Gastroesophageal sphincter (tissue), 3 donors: ENCODE data around the gene LY6G5C.

Experiments
- EP300 ChIP-seq: sonication (generic); formaldehyde crosslinking; IDR thresholded peaks from one replicate; pipeline ENCODE4 v1.6.1; 2017; ENCODE audit warnings: antibody characterized with exemption, mild to moderate bottlenecking
- POLR2A ChIP-seq, 2 donors: fragments of 450-650 bp; IDR thresholded peaks; one replicate each; pipeline ENCODE4 v1.6.1; 2017; ENCODE audit warnings: antibody characterized with exemption in 2 of 2, mild to moderate bottlenecking in 2 of 2, moderate library complexity in 1 of 2
- POLR2AphosphoS5 ChIP-seq: sonication (generic); formaldehyde crosslinking; IDR thresholded peaks from one replicate; pipeline ENCODE4 v1.6.1; 2017; ENCODE audit warnings: antibody characterized with exemption
- TF ChIP-seq, protein P1 (sequence below), 4 experiments: fragments of 200-600 bp in 2 of 4; fragments of 450-650 bp in 2 of 4; sonication (generic) in 1 of 4; IDR thresholded peaks; one replicate each; pipeline ENCODE4 v1.5.1; 2017 to 2019; ENCODE audit warnings: antibody characterized with exemption in 4 of 4, mild to moderate bottlenecking in 2 of 4, moderate library complexity in 2 of 4

DNA sequence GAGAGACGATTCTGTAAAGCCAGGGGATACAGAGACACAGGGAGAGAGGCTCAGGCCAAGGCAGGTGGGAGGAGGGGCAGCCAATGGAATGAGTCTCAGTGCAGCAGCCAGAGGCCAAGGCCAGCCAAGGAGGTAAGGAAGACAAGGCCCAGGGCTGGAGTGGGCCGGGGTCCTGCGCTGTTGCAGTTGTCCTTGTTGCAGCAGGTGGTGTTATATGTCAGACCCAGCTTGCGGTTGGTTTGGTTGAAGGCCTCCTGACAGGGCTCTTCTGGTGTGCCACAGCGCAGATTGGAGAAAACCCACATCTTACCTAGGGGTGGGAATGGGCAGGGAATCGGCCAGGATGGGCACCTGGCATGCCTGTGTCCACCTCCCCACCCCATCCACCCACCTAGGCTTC, 38.1 kb upstream of the LY6G5C start:
- TF ChIP-seq POLR2A (IDR thresholded peaks at IDR 0.05) (no peak), POLR2AphosphoS5 (no peak), EP300 (no peak)
- TF ChIP-seq, protein P1, sequence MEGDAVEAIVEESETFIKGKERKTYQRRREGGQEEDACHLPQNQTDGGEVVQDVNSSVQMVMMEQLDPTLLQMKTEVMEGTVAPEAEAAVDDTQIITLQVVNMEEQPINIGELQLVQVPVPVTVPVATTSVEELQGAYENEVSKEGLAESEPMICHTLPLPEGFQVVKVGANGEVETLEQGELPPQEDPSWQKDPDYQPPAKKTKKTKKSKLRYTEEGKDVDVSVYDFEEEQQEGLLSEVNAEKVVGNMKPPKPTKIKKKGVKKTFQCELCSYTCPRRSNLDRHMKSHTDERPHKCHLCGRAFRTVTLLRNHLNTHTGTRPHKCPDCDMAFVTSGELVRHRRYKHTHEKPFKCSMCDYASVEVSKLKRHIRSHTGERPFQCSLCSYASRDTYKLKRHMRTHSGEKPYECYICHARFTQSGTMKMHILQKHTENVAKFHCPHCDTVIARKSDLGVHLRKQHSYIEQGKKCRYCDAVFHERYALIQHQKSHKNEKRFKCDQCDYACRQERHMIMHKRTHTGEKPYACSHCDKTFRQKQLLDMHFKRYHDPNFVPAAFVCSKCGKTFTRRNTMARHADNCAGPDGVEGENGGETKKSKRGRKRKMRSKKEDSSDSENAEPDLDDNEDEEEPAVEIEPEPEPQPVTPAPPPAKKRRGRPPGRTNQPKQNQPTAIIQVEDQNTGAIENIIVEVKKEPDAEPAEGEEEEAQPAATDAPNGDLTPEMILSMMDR (IDR thresholded peaks at IDR 0.05), result no peak
